Right lobe of liver (tissue), 4 donors: Measurements from ENCODE around the gene ATXN10.

Experiments used
- POLR2A ChIP-seq: fragments of 450-650 bp; IDR thresholded peaks from one replicate; pipeline ENCODE4 v1.6.1; 2017; ENCODE audit warnings: antibody characterized with exemption, mild to moderate bottlenecking
- TF ChIP-seq, protein P1 (sequence below), 4 donors: fragments of 200-600 bp in 3 of 4; fragments of 450-650 bp in 1 of 4; IDR thresholded peaks; one replicate each; pipeline versions ENCODE4 v1.5.1 to v1.8.0; 2016 to 2022; ENCODE audit warnings: antibody characterized with exemption in 4 of 4, mild to moderate bottlenecking in 2 of 4
- donor health status: DM: no; HTN: no; CAD: no.
- donor health status: DM: no; HTN: no; CAD: no.
- donor health status: DM: no; HTN: yes; CAD: no.

DNA sequence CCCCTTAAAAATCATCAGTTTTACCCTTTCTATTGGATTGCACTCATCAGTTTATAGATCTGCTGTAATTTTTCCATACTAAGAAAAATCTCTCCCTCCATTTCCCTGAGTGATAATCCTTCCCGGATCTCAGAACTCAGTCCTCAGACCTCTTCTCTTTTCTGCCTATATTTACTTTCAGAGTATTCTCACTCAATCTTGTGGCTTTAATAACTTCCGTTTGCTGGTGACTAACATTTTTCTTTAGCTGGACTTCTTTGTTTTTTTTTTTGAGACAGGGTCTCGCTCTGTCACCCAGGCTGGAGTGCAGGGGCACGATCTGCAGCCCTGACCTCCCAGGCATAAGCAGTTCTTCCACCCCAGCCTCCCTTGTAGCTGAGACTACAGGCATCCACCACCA lies 10.4 kb downstream of the ATXN10 start:
- no peak for TF ChIP-seq POLR2A
- TF ChIP-seq, protein P1, sequence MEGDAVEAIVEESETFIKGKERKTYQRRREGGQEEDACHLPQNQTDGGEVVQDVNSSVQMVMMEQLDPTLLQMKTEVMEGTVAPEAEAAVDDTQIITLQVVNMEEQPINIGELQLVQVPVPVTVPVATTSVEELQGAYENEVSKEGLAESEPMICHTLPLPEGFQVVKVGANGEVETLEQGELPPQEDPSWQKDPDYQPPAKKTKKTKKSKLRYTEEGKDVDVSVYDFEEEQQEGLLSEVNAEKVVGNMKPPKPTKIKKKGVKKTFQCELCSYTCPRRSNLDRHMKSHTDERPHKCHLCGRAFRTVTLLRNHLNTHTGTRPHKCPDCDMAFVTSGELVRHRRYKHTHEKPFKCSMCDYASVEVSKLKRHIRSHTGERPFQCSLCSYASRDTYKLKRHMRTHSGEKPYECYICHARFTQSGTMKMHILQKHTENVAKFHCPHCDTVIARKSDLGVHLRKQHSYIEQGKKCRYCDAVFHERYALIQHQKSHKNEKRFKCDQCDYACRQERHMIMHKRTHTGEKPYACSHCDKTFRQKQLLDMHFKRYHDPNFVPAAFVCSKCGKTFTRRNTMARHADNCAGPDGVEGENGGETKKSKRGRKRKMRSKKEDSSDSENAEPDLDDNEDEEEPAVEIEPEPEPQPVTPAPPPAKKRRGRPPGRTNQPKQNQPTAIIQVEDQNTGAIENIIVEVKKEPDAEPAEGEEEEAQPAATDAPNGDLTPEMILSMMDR (IDR thresholded peaks at IDR 0.05), result no peak
